IMR-90 (cell line): Measurements from ENCODE around the gene VAV1.

Experiments used
- BHLHE40 ChIP-seq: fragments of 150-350 bp; IDR thresholded peaks from 2 replicates; pipeline ENCODE4 v1.6.1; 2016; ENCODE audit warnings: mild to moderate bottlenecking, low read depth, low read length
- CEBPB ChIP-seq: IDR thresholded peaks from 2 replicates; pipeline ENCODE4 v1.6.1; 2012; ENCODE audit warnings: low read depth, low read length, improper control_type of control experiment
- CHD1 ChIP-seq: IDR thresholded peaks from 2 replicates; pipeline ENCODE4 v1.6.1; 2012; ENCODE audit warnings: low read depth, low read length, improper control_type of control experiment
- FOS ChIP-seq: fragments of 150-350 bp; IDR thresholded peaks from 2 replicates; pipeline ENCODE4 v1.6.1; 2016; ENCODE audit warnings: low read depth, low read length
- MAZ ChIP-seq: IDR thresholded peaks from 2 replicates; pipeline ENCODE4 v1.6.1; 2012; ENCODE audit warnings: low read depth, mild to moderate bottlenecking, low read length, improper control_type of control experiment, moderate library complexity, borderline replicate concordance
- MXI1 ChIP-seq: IDR thresholded peaks from 2 replicates; pipeline ENCODE4 v1.6.1; 2012; ENCODE audit warnings: low read depth, mild to moderate bottlenecking, low read length, moderate library complexity, borderline replicate concordance
- NFE2L2 ChIP-seq: fragments of 150-350 bp; IDR thresholded peaks from 2 replicates; pipeline ENCODE4 v1.6.1; 2016; ENCODE audit warnings: low read depth, mild to moderate bottlenecking, low read length
- POLR2A ChIP-seq: IDR thresholded peaks from 2 replicates; pipeline ENCODE4 v1.6.1; 2012; ENCODE audit warnings: mild to moderate bottlenecking, low read depth, low read length
- RAD21 ChIP-seq: IDR thresholded peaks from 2 replicates; pipeline ENCODE4 v1.6.1; 2012; ENCODE audit warnings: low read length, improper control_type of control experiment
- RCOR1 ChIP-seq: IDR thresholded peaks from 2 replicates; pipeline ENCODE4 v1.6.1; 2012; ENCODE audit warnings: mild to moderate bottlenecking, low read length, improper control_type of control experiment; ENCODE audit not compliant: insufficient replicate concordance
- RFX5 ChIP-seq: IDR thresholded peaks from 2 replicates; pipeline ENCODE4 v1.8.0; 2012; ENCODE audit warnings: low read depth, mild to moderate bottlenecking, low read length, moderate library complexity
- SMC3 ChIP-seq: fragments of 150-350 bp; IDR thresholded peaks from 2 replicates; pipeline ENCODE4 v1.6.1; 2016; ENCODE audit warnings: low read depth, mild to moderate bottlenecking, antibody characterized with exemption, low read length, moderate library complexity
- TF ChIP-seq, protein P1 (sequence below): conservative IDR thresholded peaks from 2 replicates; pipeline ENCODE4 v1.5.1; 2012; ENCODE audit warnings: mild to moderate bottlenecking, low read depth, low read length, improper control_type of control experiment
- TF ChIP-seq, protein P2 (sequence below): fragments of 150-350 bp; IDR thresholded peaks from 2 replicates; pipeline ENCODE4 v1.6.1; 2017; ENCODE audit warnings: mild to moderate bottlenecking, antibody characterized with exemption, low read length, low read depth

DNA sequence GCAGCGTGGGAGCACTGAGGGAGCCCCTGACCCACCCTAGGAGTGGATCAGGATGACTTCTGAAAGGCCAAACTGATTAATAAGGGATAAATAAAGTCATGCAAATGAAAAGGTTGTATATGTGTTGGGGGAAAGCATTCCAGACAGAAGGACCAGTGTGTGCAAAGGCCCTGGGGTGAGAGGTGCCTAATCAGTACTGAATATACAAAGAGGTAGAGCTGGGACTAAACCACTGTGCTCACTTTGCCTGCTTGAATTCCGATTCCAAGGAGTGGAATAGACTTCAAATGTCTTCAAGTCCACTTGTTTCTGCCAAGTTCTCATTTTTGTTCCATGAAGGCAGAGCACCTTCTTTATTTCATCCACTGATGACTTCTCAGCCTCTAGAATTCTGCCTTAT is 82.2 kb downstream of the VAV1 start:
- TF ChIP-seq, protein P1, sequence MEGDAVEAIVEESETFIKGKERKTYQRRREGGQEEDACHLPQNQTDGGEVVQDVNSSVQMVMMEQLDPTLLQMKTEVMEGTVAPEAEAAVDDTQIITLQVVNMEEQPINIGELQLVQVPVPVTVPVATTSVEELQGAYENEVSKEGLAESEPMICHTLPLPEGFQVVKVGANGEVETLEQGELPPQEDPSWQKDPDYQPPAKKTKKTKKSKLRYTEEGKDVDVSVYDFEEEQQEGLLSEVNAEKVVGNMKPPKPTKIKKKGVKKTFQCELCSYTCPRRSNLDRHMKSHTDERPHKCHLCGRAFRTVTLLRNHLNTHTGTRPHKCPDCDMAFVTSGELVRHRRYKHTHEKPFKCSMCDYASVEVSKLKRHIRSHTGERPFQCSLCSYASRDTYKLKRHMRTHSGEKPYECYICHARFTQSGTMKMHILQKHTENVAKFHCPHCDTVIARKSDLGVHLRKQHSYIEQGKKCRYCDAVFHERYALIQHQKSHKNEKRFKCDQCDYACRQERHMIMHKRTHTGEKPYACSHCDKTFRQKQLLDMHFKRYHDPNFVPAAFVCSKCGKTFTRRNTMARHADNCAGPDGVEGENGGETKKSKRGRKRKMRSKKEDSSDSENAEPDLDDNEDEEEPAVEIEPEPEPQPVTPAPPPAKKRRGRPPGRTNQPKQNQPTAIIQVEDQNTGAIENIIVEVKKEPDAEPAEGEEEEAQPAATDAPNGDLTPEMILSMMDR = no peak
- TF ChIP-seq FOS (no peak), POLR2A (no peak), MAZ (no peak), RFX5 (no peak), CEBPB (no peak), RAD21 (no peak), MXI1 (no peak), BHLHE40 (no peak), RCOR1 (no peak), SMC3 (no peak), NFE2L2 (no peak), CHD1 (no peak)
- TF ChIP-seq, protein P2, sequence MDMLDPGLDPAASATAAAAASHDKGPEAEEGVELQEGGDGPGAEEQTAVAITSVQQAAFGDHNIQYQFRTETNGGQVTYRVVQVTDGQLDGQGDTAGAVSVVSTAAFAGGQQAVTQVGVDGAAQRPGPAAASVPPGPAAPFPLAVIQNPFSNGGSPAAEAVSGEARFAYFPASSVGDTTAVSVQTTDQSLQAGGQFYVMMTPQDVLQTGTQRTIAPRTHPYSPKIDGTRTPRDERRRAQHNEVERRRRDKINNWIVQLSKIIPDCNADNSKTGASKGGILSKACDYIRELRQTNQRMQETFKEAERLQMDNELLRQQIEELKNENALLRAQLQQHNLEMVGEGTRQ = no peak
